Measurements from ENCODE around the gene MED31. TPM values are rescaled to one million over a fixed set of nuclear protein-coding genes. Genes with fewer than 3 reads are reported as not detected.

Gene MED31
- total and polyA plus RNA-seq, 2 of the 4 experiments (the other 2 are of a cell fraction): 5.6 to 11.6 TPM

DNA sequence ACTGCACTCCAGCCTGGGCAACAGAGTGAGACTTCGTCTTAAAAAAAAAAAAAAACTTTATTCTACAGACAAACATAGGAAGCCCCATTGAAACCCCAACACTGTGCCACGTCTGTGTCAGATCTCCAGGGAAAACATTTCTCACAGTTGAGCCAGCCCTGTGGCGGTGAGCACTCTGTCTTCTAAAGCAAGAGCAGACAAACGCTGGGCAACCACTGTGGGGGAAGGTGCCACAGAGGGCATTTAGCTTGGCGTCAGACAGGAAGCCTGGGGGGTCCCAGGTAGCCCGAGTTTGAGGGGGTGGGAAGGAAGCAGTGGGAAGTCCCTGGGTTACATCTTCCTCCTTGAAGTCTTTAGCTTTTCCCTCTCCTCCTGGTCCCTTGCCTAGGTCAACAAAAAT, 16.1 kb upstream of the MED31 start (continued):
- TF ChIP-seq, protein P1, sequence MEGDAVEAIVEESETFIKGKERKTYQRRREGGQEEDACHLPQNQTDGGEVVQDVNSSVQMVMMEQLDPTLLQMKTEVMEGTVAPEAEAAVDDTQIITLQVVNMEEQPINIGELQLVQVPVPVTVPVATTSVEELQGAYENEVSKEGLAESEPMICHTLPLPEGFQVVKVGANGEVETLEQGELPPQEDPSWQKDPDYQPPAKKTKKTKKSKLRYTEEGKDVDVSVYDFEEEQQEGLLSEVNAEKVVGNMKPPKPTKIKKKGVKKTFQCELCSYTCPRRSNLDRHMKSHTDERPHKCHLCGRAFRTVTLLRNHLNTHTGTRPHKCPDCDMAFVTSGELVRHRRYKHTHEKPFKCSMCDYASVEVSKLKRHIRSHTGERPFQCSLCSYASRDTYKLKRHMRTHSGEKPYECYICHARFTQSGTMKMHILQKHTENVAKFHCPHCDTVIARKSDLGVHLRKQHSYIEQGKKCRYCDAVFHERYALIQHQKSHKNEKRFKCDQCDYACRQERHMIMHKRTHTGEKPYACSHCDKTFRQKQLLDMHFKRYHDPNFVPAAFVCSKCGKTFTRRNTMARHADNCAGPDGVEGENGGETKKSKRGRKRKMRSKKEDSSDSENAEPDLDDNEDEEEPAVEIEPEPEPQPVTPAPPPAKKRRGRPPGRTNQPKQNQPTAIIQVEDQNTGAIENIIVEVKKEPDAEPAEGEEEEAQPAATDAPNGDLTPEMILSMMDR (conservative IDR thresholded peaks at IDR 0.05; ENCODE audit: low read depth, low read length): no peak
- no peak for TF ChIP-seq RFX5 (IDR thresholded peaks at IDR 0.05; ENCODE audit: low read depth, low read length)
- no peak for TF ChIP-seq BHLHE40 (IDR thresholded peaks at IDR 0.05; ENCODE audit: low read depth, low read length)
- TF ChIP-seq RCOR1 (IDR thresholded peaks at IDR 0.05; ENCODE audit: insufficient replicate concordance, low read length): no peak
- TF ChIP-seq POLR2A (IDR thresholded peaks at IDR 0.05; ENCODE audit: low read depth, low read length): no peak

DNA sequence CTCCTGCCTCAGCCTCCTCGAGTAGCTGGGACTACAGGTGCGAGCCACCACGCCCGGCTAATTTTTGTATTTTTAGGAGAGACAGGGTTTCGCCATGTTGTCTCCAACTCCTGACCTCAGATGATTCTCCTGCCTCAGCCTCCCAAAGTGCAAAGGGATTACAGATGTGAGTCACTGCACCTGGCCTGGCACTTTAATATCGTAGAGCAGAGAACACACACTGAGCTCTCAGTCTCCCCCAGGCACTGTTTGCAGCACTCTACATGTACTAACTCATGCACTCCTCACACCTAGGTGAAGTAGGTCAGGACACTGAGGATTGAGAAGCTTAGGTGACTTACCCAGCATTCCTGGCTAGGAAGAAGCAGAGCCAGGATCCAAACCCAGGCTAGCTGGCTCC, 15.2 kb upstream of the MED31 start:
- no peaks in the 10 kb centered on the region for H4K20me1 ChIP-seq (ENCODE audit: insufficient read depth, low read length)
- H3K56ac ChIP-seq (ENCODE audit: extremely low read depth, insufficient read depth, low read length): no peak overlapping the region
- H3K23ac ChIP-seq (ENCODE audit: low read depth, low read length): no peak overlapping the region
- H3K27me3 ChIP-seq (ENCODE audit: control insufficient read depth, insufficient read depth, low read length): peaks cover 26% of the 10 kb centered on the region
- dilution Hi-C loops (cut with HindIII; ENCODE audit: low sequenced_read_pairs, unreplicated experiment) (no loop called here), intact Hi-C loops (cut with micrococcal nuclease) (loop anchor here (1.0 to 10.0 kb wide), 7 partner anchors 88 to 356 kb away; partner anchors contain the start of gene XAF1), in situ Hi-C loops (cut with MboI; ENCODE audit: low sequenced_read_pairs) (loop anchor here (10.0 kb wide), 3 partner anchors 128 to 348 kb away; partner anchors contain the start of genes RNASEK and TEKT1)
- POLR2A ChIA-PET (ENCODE audit: unreplicated experiment): no interaction called here
- no peak overlapping the region for H2BK5ac ChIP-seq (ENCODE audit: low read depth, low read length, poor library complexity, severe bottlenecking)
- H3K27ac ChIP-seq (ENCODE audit: insufficient read depth, low read length): no peak overlapping the region
- H3K18ac ChIP-seq (ENCODE audit: low read depth, low read length): no peak overlapping the region
- H2BK20ac ChIP-seq (ENCODE audit: low read depth, low read length): no peak overlapping the region
- no peaks in the 10 kb centered on the region for H3K9me3 ChIP-seq (ENCODE audit: control insufficient read depth, insufficient read depth, low read length)
- CTCF ChIA-PET: interaction anchor here (0.5 to 1.4 kb wide), 8 partner anchors 57 to 1582 kb away, joined by 3 to 9 read pairs (median 3); partner anchors contain the start of gene PFAS
- no peak overlapping the region for H2AFZ ChIP-seq (replicated peaks; ENCODE audit: low read length, poor library complexity)
- DNase-seq (no peak), ATAC-seq (ENCODE audit: low read depth) (no peak)
- no peak overlapping the region for H4K8ac ChIP-seq (ENCODE audit: low read depth in 2 of 2, low read length in 2 of 2)
- no peaks in the 10 kb centered on the region for H3K9me1 ChIP-seq (ENCODE audit: insufficient read depth, low read length)
- H3K36me3 ChIP-seq (ENCODE audit: control insufficient read depth, insufficient read depth, low read length): no peaks in the 10 kb centered on the region
- WGBS, 2 experiments (ENCODE audit: extremely low coverage in 2 of 2, insufficient read length in 1 of 2): no CpG with 5 or more reads among the region's 6 CpGs
- H2BK120ac ChIP-seq (ENCODE audit: low read depth, low read length): no peak overlapping the region
- H3K79me1 ChIP-seq (ENCODE audit: low read depth in 1 of 2, low read length in 2 of 2): no peaks in the 10 kb centered on the region
- no peak overlapping the region for H3K9ac ChIP-seq (ENCODE audit: low read depth, low read length)
- H2AK5ac ChIP-seq (ENCODE audit: low read depth, low read length): no peak overlapping the region
- no peak overlapping the region for H3K4ac ChIP-seq (ENCODE audit: low read depth, low read length)
- no peaks in the 10 kb centered on the region for H3K4me1 ChIP-seq (ENCODE audit: control insufficient read depth, insufficient read depth, low read length)
- no peak overlapping the region for H3K4me3 ChIP-seq (ENCODE audit: insufficient read depth, low read depth, low read length)
- H4K5ac ChIP-seq (ENCODE audit: low read depth, low read length): no peak overlapping the region
- H2AK9ac ChIP-seq (replicated peaks; ENCODE audit: low read depth, low read length, poor library complexity): no peak overlapping the region
- TF ChIP-seq RAD21 (IDR thresholded peaks at IDR 0.05; ENCODE audit: low read length) (no peak), BHLHE40 (IDR thresholded peaks at IDR 0.05; ENCODE audit: low read depth, low read length) (no peak), SMC3 (IDR thresholded peaks at IDR 0.05; ENCODE audit: low read depth, low read length) (no peak), RFX5 (IDR thresholded peaks at IDR 0.05; ENCODE audit: low read depth, low read length) (no peak)
- H2BK15ac ChIP-seq (ENCODE audit: low read depth, low read length): no peak overlapping the region
- BruUV-seq (replicated peaks): no TSS peak
- no peak overlapping the region for H3K14ac ChIP-seq (replicated peaks; ENCODE audit: low read depth, low read length)
- H4K91ac ChIP-seq (ENCODE audit: insufficient read depth, low read depth, low read length): no peak overlapping the region
- H3K4me2 ChIP-seq (ENCODE audit: low read depth, low read length): no peak overlapping the region
